MCF 10A (cell line): Measurements from ENCODE around the gene ARL4C. TPM values are rescaled to one million over a fixed set of nuclear protein-coding genes. Genes with fewer than 3 reads are reported as not detected.

Experiments used
- BruUV-seq: library from RNA; stranded (reverse); fragments of 400-500 nt; replicated peaks from 2 replicates; lab custom pipeline; 2021; lab: Mats Ljungman, UMichigan
- CTCF ChIA-PET: fragments of 300-600 bp; sonication (Branson Sonifier 250); formaldehyde crosslinking; extraction: SDS; loops from one replicate; lab custom pipeline; 2021; ENCODE audit warnings: antibody characterized with exemption, inconsistent platforms; lab: Yijun Ruan, JAX
- POLR2A ChIA-PET: fragments of 300-600, 350-650 bp; sonication (Branson Sonifier 250); formaldehyde crosslinking; extraction: SDS; loops from one replicate; lab custom pipeline; 2020; ENCODE audit warnings: antibody characterized with exemption, inconsistent platforms; lab: Yijun Ruan, JAX
- DNase-seq: peaks from one replicate; pipeline ENCODE4 v3.0.0-alpha.2; 2018; ENCODE audit not compliant: unreplicated experiment
- H3K27ac Mint-ChIP-seq: one replicate; pipeline ENCODE4 v1.8.0; 2022; ENCODE audit warnings: mild to moderate bottlenecking, low read depth, mixed read lengths; ENCODE audit not compliant: unreplicated experiment
- H3K27me3 Mint-ChIP-seq: one replicate; pipeline ENCODE4 v1.8.0; 2022; ENCODE audit warnings: mixed read lengths; ENCODE audit not compliant: insufficient read depth, unreplicated experiment
- H3K36me3 Mint-ChIP-seq: one replicate; pipeline ENCODE4 v1.8.0; 2022; ENCODE audit warnings: mild to moderate bottlenecking, moderate library complexity, mixed read lengths; ENCODE audit not compliant: insufficient read depth, unreplicated experiment
- H3K4me1 Mint-ChIP-seq: one replicate; pipeline ENCODE4 v1.8.0; 2022; ENCODE audit warnings: mixed read lengths; ENCODE audit not compliant: insufficient read depth, unreplicated experiment
- H3K4me3 Mint-ChIP-seq: one replicate; pipeline ENCODE4 v1.8.0; 2022; ENCODE audit warnings: mild to moderate bottlenecking, moderate library complexity, mixed read lengths; ENCODE audit not compliant: unreplicated experiment
- H3K9me3 Mint-ChIP-seq: one replicate; pipeline ENCODE4 v1.8.0; 2022; ENCODE audit warnings: mixed read lengths; ENCODE audit not compliant: unreplicated experiment
- CTCF ChIP-seq: fragments of 200-600 bp; IDR thresholded peaks from one replicate; pipeline ENCODE4 v1.8.0; 2022; ENCODE audit warnings: antibody characterized with exemption, mild to moderate bottlenecking; ENCODE audit not compliant: unreplicated experiment
- intact Hi-C: fragments of 100-400 bp; cut with micrococcal nuclease; formaldehyde crosslinking; loops from 2 replicates; pipeline ENCODE4 v1.14.1; 2022
- total RNA-seq: library from RNA; stranded (reverse); gene quantifications from 2 replicates; pipeline ENCODE4 v1.2.3, GENCODE V29; 2022

Gene ARL4C
- total RNA-seq, 1 experiment from 2014 or later, result 3.5 TPM

- DNase-seq, result no peak
- POLR2A ChIA-PET, result interaction anchor here (0.6 to 4.3 kb wide), 23 partner anchors 31 to 518 kb away, joined by 3 to 26 read pairs (median 4); no protein-coding TSS in a partner anchor
- intact Hi-C loops, result loop anchor here (1.0 to 5.0 kb wide), 2 partner anchors 188 to 360 kb away; no protein-coding TSS in a partner anchor
- no TSS peak for BruUV-seq
- Mint-ChIP-seq H3K27ac (peak overlapping the region; percentile 55), H3K27me3 (no peaks in the 10 kb centered on the region), H3K9me3 (no peaks in the 10 kb centered on the region), H3K4me1 (peaks cover 29% of the 10 kb centered on the region), H3K4me3 (peak overlapping the region; percentile 78), H3K36me3 (no peaks in the 10 kb centered on the region)
- no peak for TF ChIP-seq CTCF
- CTCF ChIA-PET, result interaction anchor here (0.6 to 4.0 kb wide), 11 partner anchors 49 to 637 kb away, joined by 3 to 25 read pairs (median 3); no protein-coding TSS in a partner anchor
These were observed 1.4 kb downstream of the ARL4C start for GRCh38 chr2:234495251-234496054.

- intact Hi-C loops, result loop anchor here (1.0 to 5.0 kb wide), 2 partner anchors 72 to 187 kb away; no protein-coding TSS in a partner anchor
- TSS peak; percentile 67 for BruUV-seq
- H3K4me3 Mint-ChIP-seq, result peak overlapping the region; percentile 78
- no peaks in the 10 kb centered on the region for H3K9me3 Mint-ChIP-seq
- peak; percentile 14 for DNase-seq
- peak overlapping the region; percentile 55 for H3K27ac Mint-ChIP-seq
- no peak for TF ChIP-seq CTCF
- H3K4me1 Mint-ChIP-seq, result peaks cover 29% of the 10 kb centered on the region
- ChIA-PET POLR2A (interaction anchor here (0.6 to 4.3 kb wide), 17 partner anchors 30 to 359 kb away, joined by 3 to 26 read pairs (median 7); no protein-coding TSS in a partner anchor), CTCF (interaction anchor here (0.6 to 4.0 kb wide), 4 partner anchors 48 to 362 kb away, joined by 3 to 25 read pairs (median 4); no protein-coding TSS in a partner anchor)
- no peaks in the 10 kb centered on the region for H3K27me3 Mint-ChIP-seq
- no peaks in the 10 kb centered on the region for H3K36me3 Mint-ChIP-seq
These were observed 2.3 kb downstream of the ARL4C start for GRCh38 chr2:234494361-234495250.

- ChIA-PET POLR2A (interaction anchor here (0.8 to 4.3 kb wide), 8 partner anchors 29 to 358 kb away, joined by 3 to 23 read pairs (median 5); no protein-coding TSS in a partner anchor), CTCF (interaction anchor here (0.5 to 1.2 kb wide), 2 partner anchors 195 to 361 kb away, joined by 3 to 4 read pairs; no protein-coding TSS in a partner anchor)
- intact Hi-C loops, result loop anchor here (1.0 kb wide), 1 partner anchor 71 kb away; no protein-coding TSS in a partner anchor
- no peaks in the 10 kb centered on the region for H3K27me3 Mint-ChIP-seq
- peak overlapping the region; percentile 78 for H3K4me3 Mint-ChIP-seq
- no peaks in the 10 kb centered on the region for H3K9me3 Mint-ChIP-seq
- H3K36me3 Mint-ChIP-seq, result no peaks in the 10 kb centered on the region
- H3K27ac Mint-ChIP-seq, result peak overlapping the region; percentile 55
- H3K4me1 Mint-ChIP-seq, result peaks cover 29% of the 10 kb centered on the region
- BruUV-seq, result no TSS peak
- DNase-seq, result no peak
- TF ChIP-seq CTCF, result no peak
These were observed 3.1 kb downstream of the ARL4C start for GRCh38 chr2:234493796-234494195.
